ENCODE results near the gene ACTL8.

- TF ChIP-seq CTCF (IDR thresholded peaks at IDR 0.05; ENCODE audit: low read depth, low read length) (no peak), EZH2phosphoT487 (IDR thresholded peaks at IDR 0.05; ENCODE audit: low read depth) (no peak)
Observed at GRCh38 chr1:17713993-17714392, 41.1 kb upstream of the ACTL8 start.
